A549 treated with CORT108297 at 1 μM for 4 hours (cell line): ENCODE measurements around the gene ZNF503. TPM values are rescaled to one million over a fixed set of nuclear protein-coding genes. Genes with fewer than 3 reads are reported as not detected.

Experiments used
- total RNA-seq: library from RNA; stranded (reverse); fragments of 200-300 nt; extraction: Qiagen RNA extraction; gene quantifications from 5 replicates; pipeline ENCODE4 v1.2.3, GENCODE V29; 2022

Gene ZNF503, protein sequence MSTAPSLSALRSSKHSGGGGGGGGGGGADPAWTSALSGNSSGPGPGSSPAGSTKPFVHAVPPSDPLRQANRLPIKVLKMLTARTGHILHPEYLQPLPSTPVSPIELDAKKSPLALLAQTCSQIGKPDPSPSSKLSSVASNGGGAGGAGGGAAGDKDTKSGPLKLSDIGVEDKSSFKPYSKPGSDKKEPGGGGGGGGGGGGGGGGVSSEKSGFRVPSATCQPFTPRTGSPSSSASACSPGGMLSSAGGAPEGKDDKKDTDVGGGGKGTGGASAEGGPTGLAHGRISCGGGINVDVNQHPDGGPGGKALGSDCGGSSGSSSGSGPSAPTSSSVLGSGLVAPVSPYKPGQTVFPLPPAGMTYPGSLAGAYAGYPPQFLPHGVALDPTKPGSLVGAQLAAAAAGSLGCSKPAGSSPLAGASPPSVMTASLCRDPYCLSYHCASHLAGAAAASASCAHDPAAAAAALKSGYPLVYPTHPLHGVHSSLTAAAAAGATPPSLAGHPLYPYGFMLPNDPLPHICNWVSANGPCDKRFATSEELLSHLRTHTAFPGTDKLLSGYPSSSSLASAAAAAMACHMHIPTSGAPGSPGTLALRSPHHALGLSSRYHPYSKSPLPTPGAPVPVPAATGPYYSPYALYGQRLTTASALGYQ
- 7.1 to 13.0 TPM (median 12.2 TPM) in 5 replicates for total RNA-seq

DNA sequence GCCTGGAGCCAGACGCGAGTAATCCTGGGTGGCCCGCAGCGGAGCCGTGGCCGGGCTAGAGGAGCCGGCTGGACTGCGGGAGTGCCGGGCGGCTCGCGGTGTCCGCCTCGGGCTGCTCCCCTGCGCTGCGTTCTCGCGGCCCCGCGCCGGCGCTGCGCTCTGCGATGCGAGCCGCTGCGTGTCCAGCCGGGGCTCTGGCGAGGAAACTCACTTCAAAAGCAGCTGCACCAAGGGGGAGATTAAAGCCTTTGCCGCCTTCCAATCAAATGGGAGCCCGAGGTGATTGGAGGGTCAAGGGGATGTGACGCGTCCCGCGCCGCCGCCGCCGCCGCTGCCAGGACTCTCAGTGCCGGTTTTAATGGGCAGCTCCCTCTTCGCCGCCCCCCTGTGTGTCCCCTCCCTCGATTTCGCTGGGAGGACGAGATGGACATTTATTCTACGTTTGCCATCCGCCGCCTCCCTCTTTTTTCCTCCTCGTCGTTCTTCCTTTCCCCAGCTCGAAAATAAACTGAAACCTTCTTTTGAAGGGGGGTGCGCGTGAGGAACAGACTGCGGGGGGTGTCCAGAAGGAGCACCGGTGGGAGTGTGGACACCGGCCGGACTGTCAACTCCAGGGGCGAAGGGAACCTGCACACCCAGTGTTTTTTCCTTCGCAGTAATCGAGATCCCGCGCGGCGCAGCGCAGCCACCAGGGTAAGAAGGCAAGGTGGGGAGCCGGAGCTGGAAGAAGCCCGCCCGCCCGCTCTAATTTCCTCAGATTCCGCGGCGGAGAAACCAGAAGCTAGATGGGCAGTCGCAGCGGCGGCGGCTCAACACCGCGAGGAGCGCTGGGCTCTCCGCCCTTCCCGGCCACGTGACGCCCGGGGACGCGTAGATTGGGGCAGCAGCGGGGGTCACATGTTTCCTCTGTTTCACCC lies at the start of gene ZNF503:
Gene ZNF503 (minus strand): TSS at position 196 of the 917 bp plus-strand sequence. CDS start 345 bp downstream, outside the sequence.

GRCh38 chr10:75431180-75432111 lies 29.9 kb upstream of the ZNF503 start, which contains the start of gene LRMDA:
TSS of gene LRMDA (plus strand) at chr10:75431624.

Other genes starting within 250 kb of the ZNF503 start
- 281 to 341 TPM (median 295 TPM) in 5 replicates for gene VDAC2, start 191.0 kb downstream of the ZNF503 start, total RNA-seq
- gene COMTD1, start 165.8 kb downstream of the ZNF503 start, total RNA-seq, result 29.2 to 56.7 TPM (median 53.1 TPM) in 5 replicates
- 4.1 to 5.7 TPM (median 4.8 TPM) in 5 replicates for gene LRMDA, start 29.9 kb upstream of the ZNF503 start, total RNA-seq